ENCODE results near the gene CBLC. TPM values are rescaled to one million over a fixed set of nuclear protein-coding genes. Genes with fewer than 3 reads are reported as not detected.

CBLC gene
- total and polyA plus RNA-seq, 2 donors (not counting 1 experiment from before 2014, with no cell fraction given), result not detected

DNA sequence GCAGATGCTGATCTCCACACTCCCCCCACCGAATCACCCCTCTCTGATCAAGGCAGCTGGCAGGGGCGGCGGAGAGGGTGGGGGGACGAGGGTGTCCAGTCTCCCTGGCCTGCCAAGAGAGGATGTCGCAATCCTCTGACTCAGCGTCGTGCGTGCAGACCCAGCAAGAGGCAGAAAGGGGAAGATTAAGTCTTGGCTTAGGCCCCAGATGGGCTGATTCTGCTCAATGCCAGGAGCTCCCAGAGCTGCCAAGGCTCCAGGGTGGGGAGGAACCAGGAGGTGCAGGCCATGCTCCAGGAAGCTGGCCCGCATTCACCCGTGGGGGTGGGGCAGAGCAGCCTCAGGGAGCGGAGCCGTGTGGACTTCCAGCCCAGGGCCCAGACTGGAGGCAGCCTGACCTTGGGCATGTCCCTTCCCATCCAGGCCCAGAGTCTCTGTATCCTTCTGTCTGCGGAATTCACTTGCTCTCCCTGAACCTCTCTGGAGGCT, 35.8 kb upstream of the CBLC start:
- no peak overlapping the region for H3K27ac ChIP-seq (ENCODE audit: low read length in 2 of 2)
- no peaks in the 10 kb centered on the region for H3K27me3 Mint-ChIP-seq
- no peaks in the 10 kb centered on the region for H4K20me1 ChIP-seq (ENCODE audit: control insufficient read depth, insufficient read depth, low read length, poor library complexity, severe bottlenecking)
- H3K9me3 Mint-ChIP-seq (ENCODE audit: insufficient read depth), result no peaks in the 10 kb centered on the region
- DNase-seq (no peak), ATAC-seq (ENCODE audit: low read depth) (peak; percentile 46)
- H3K4me3 ChIP-seq (ENCODE audit: control extremely low read depth in 1 of 5, extremely low read depth in 1 of 5, insufficient read depth in 1 of 5, low read depth in 2 of 5, low read length in 4 of 5), result no peak overlapping the region
- 28% methylated on average over 10 of the region's 13 CpGs for WGBS (ENCODE audit: insufficient coverage)
- H3K27ac Mint-ChIP-seq, result peak overlapping the region; percentile 7
- TF ChIP-seq, protein P1, sequence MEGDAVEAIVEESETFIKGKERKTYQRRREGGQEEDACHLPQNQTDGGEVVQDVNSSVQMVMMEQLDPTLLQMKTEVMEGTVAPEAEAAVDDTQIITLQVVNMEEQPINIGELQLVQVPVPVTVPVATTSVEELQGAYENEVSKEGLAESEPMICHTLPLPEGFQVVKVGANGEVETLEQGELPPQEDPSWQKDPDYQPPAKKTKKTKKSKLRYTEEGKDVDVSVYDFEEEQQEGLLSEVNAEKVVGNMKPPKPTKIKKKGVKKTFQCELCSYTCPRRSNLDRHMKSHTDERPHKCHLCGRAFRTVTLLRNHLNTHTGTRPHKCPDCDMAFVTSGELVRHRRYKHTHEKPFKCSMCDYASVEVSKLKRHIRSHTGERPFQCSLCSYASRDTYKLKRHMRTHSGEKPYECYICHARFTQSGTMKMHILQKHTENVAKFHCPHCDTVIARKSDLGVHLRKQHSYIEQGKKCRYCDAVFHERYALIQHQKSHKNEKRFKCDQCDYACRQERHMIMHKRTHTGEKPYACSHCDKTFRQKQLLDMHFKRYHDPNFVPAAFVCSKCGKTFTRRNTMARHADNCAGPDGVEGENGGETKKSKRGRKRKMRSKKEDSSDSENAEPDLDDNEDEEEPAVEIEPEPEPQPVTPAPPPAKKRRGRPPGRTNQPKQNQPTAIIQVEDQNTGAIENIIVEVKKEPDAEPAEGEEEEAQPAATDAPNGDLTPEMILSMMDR (IDR thresholded peaks at IDR 0.05), result no peak
- TF ChIP-seq EZH2 (IDR thresholded peaks at IDR 0.05; ENCODE audit: borderline replicate concordance, insufficient read depth, low read depth, low read length, poor library complexity, severe bottlenecking), result no peak
- ChIA-PET CTCF (interaction anchor here (1.0 to 8.4 kb wide), 4 partner anchors 12 to 53 kb away, joined by 3 to 54 read pairs (median 17); no protein-coding TSS in a partner anchor), POLR2A (interaction anchor here (0.6 to 1.2 kb wide), 2 partner anchors 12 to 15 kb away, joined by 4 to 8 read pairs; no protein-coding TSS in a partner anchor)
- no peaks in the 10 kb centered on the region for H3K9me3 ChIP-seq (ENCODE audit: control extremely low read depth in 1 of 3, control insufficient read depth in 2 of 3, insufficient read depth in 1 of 3, low read length in 2 of 3)
- H3K36me3 ChIP-seq (replicated peaks in 1 of 2; ENCODE audit: control extremely low read depth in 1 of 2, control insufficient read depth in 1 of 2, extremely low read depth in 1 of 2, insufficient read depth in 2 of 2, low read length in 1 of 2), result no peaks in the 10 kb centered on the region
- no peaks in the 10 kb centered on the region for H3K27me3 ChIP-seq (replicated peaks in 1 of 4; ENCODE audit: control extremely low read depth in 1 of 4, control insufficient read depth in 3 of 4, insufficient read depth in 4 of 4, low read length in 3 of 4)
- peaks cover 23% of the 10 kb centered on the region for H3K4me1 Mint-ChIP-seq
- H3K9ac ChIP-seq (ENCODE audit: low read length), result no peak overlapping the region
- H3K4me1 ChIP-seq (ENCODE audit: control insufficient read depth in 2 of 2, insufficient read depth in 2 of 2, low read length in 2 of 2), result peaks cover 2 to 22% of the 10 kb centered on the region in 2 donors
- no peaks in the 10 kb centered on the region for H3K79me2 ChIP-seq (ENCODE audit: control insufficient read depth, insufficient read depth, low read length)
- no peak overlapping the region for H3K4me3 Mint-ChIP-seq
- no peak overlapping the region for H2AFZ ChIP-seq (ENCODE audit: insufficient read depth, low read depth, low read length, poor library complexity, severe bottlenecking)
- no peak overlapping the region for H3K4me2 ChIP-seq (replicated peaks; ENCODE audit: low read depth, low read length, poor library complexity, severe bottlenecking)
- intact Hi-C loops (cut with micrococcal nuclease), result no loop called here

GRCh38 chr19:44742330-44743061, 35.2 kb upstream of the CBLC start:
- H3K4me1 ChIP-seq (ENCODE audit: control insufficient read depth in 2 of 2, insufficient read depth in 2 of 2, low read length in 2 of 2), result peaks cover 8 to 28% of the 10 kb centered on the region in 2 donors
- CTCF ChIA-PET, result interaction anchor here (0.9 to 8.4 kb wide), 4 partner anchors 13 to 28 kb away, joined by 3 to 54 read pairs (median 17); no protein-coding TSS in a partner anchor
- POLR2A ChIA-PET, result interaction anchor here (0.6 kb wide), 1 partner anchor 14 kb away, joined by 4 read pairs; no protein-coding TSS in a partner anchor
- no peaks in the 10 kb centered on the region for H3K9me3 ChIP-seq (ENCODE audit: control extremely low read depth in 1 of 3, control insufficient read depth in 2 of 3, insufficient read depth in 1 of 3, low read length in 2 of 3)
- H3K36me3 ChIP-seq (replicated peaks in 1 of 2; ENCODE audit: control extremely low read depth in 1 of 2, control insufficient read depth in 1 of 2, extremely low read depth in 1 of 2, insufficient read depth in 2 of 2, low read length in 1 of 2), result no peaks in the 10 kb centered on the region
- no peak overlapping the region for H3K4me3 Mint-ChIP-seq
- H3K9me3 Mint-ChIP-seq (ENCODE audit: insufficient read depth), result no peaks in the 10 kb centered on the region
- TF ChIP-seq, protein P1 (IDR thresholded peaks at IDR 0.05), result no peak
- TF ChIP-seq EZH2 (IDR thresholded peaks at IDR 0.05; ENCODE audit: borderline replicate concordance, insufficient read depth, low read depth, low read length, poor library complexity, severe bottlenecking), result no peak
- DNase-seq (no peak), ATAC-seq (ENCODE audit: low read depth) (no peak)
- no peak overlapping the region for H3K9ac ChIP-seq (ENCODE audit: low read length)
- no peak overlapping the region for H3K4me2 ChIP-seq (replicated peaks; ENCODE audit: low read depth, low read length, poor library complexity, severe bottlenecking)
- H3K27ac ChIP-seq (ENCODE audit: low read length in 2 of 2), result no peak overlapping the region
- no peak overlapping the region for H2AFZ ChIP-seq (ENCODE audit: insufficient read depth, low read depth, low read length, poor library complexity, severe bottlenecking)
- no peaks in the 10 kb centered on the region for H4K20me1 ChIP-seq (ENCODE audit: control insufficient read depth, insufficient read depth, low read length, poor library complexity, severe bottlenecking)
- H3K4me3 ChIP-seq (ENCODE audit: control extremely low read depth in 1 of 5, extremely low read depth in 1 of 5, insufficient read depth in 1 of 5, low read depth in 2 of 5, low read length in 4 of 5), result no peak overlapping the region
- peak overlapping the region; percentile 5 for H3K27ac Mint-ChIP-seq
- H3K79me2 ChIP-seq (ENCODE audit: control insufficient read depth, insufficient read depth, low read length), result no peaks in the 10 kb centered on the region
- intact Hi-C loops (cut with micrococcal nuclease), result no loop called here
- H3K27me3 ChIP-seq (replicated peaks in 1 of 4; ENCODE audit: control extremely low read depth in 1 of 4, control insufficient read depth in 3 of 4, insufficient read depth in 4 of 4, low read length in 3 of 4), result no peaks in the 10 kb centered on the region
- peaks cover 24% of the 10 kb centered on the region for H3K4me1 Mint-ChIP-seq
- no peaks in the 10 kb centered on the region for H3K27me3 Mint-ChIP-seq
- WGBS (ENCODE audit: insufficient coverage), result 96% methylated on average over 16 of the region's 20 CpGs

All from B cell (primary cell).